Measurements from ENCODE around the gene SLC27A3.

The SLC27A3 gene

GRCh38 chr1:153794624-153795329, 19.6 kb downstream of the SLC27A3 start:
- H3K4me2 ChIP-seq (ENCODE audit: low read length): no peak overlapping the region
- no peak overlapping the region for H3K18ac ChIP-seq (ENCODE audit: low read length)
- H4K12ac ChIP-seq (ENCODE audit: low read depth, low read length): no peak overlapping the region
- H4K91ac ChIP-seq (ENCODE audit: low read depth, low read length): no peak overlapping the region
- H2BK120ac ChIP-seq (ENCODE audit: insufficient read depth, low read length, poor library complexity): no peak overlapping the region
- WGBS (ENCODE audit: extremely low coverage, insufficient coverage, insufficient read length): no CpG with 5 or more reads among the region's 14 CpGs
- no peak overlapping the region for H2BK5ac ChIP-seq (ENCODE audit: low read depth, low read length, poor library complexity)
- no peak overlapping the region for H2AFZ ChIP-seq (ENCODE audit: insufficient read depth, low read length, poor library complexity)
- no peaks in the 10 kb centered on the region for H3K9me3 ChIP-seq (ENCODE audit: insufficient read depth, low read depth, low read length)
- no peak overlapping the region for H3K14ac ChIP-seq (ENCODE audit: low read length)
- H3K36me3 ChIP-seq (ENCODE audit: control insufficient read depth in 1 of 2, insufficient read depth in 2 of 2, low read length in 2 of 2): peaks cover 0 to 1% of the 10 kb centered on the region in 2 experiments
- no peak overlapping the region for H4K8ac ChIP-seq (ENCODE audit: low read depth, low read length)
- H3K9ac ChIP-seq (ENCODE audit: low read length): no peak overlapping the region
- H3K4me1 ChIP-seq (ENCODE audit: control insufficient read depth in 1 of 2, insufficient read depth in 2 of 2, low read length in 2 of 2): no peaks in the 10 kb centered on the region
- H3K79me2 ChIP-seq (ENCODE audit: control insufficient read depth, insufficient read depth, low read length, poor library complexity): no peaks in the 10 kb centered on the region
- H3K79me1 ChIP-seq (ENCODE audit: low read length): no peaks in the 10 kb centered on the region
- no peak overlapping the region for H3K27ac ChIP-seq (ENCODE audit: low read depth, low read length)
- no peak overlapping the region for H3K4ac ChIP-seq (ENCODE audit: low read depth, low read length)
- H2BK12ac ChIP-seq (ENCODE audit: low read length): no peak overlapping the region
- no peak overlapping the region for H3K23ac ChIP-seq (ENCODE audit: low read length)
- no peak overlapping the region for H3K4me3 ChIP-seq (ENCODE audit: low read depth, low read length)
- H2AK5ac ChIP-seq (ENCODE audit: low read length): no peak overlapping the region
- DNase-seq: no peak
- no peaks in the 10 kb centered on the region for H3K27me3 ChIP-seq (ENCODE audit: insufficient read depth, low read length)

- Histone ChIP-seq H2BK5ac (ENCODE audit: low read depth, low read length, poor library complexity) (no peak overlapping the region), H4K91ac (ENCODE audit: low read depth, low read length) (no peak overlapping the region), H3K4me2 (ENCODE audit: low read length) (no peak overlapping the region), H3K18ac (ENCODE audit: low read length) (no peak overlapping the region), H2BK12ac (ENCODE audit: low read length) (no peak overlapping the region), H3K27me3 (ENCODE audit: insufficient read depth, low read length) (no peaks in the 10 kb centered on the region), H2AFZ (ENCODE audit: insufficient read depth, low read length, poor library complexity) (no peak overlapping the region), H3K9me3 (ENCODE audit: insufficient read depth, low read depth, low read length) (no peaks in the 10 kb centered on the region), H3K79me2 (ENCODE audit: control insufficient read depth, insufficient read depth, low read length, poor library complexity) (no peaks in the 10 kb centered on the region), H4K12ac (ENCODE audit: low read depth, low read length) (no peak overlapping the region), H3K4me3 (ENCODE audit: low read depth, low read length) (no peak overlapping the region), H3K9ac (ENCODE audit: low read length) (no peak overlapping the region), H3K4ac (ENCODE audit: low read depth, low read length) (no peak overlapping the region), H3K14ac (ENCODE audit: low read length) (no peak overlapping the region), H3K23ac (ENCODE audit: low read length) (no peak overlapping the region), H4K8ac (ENCODE audit: low read depth, low read length) (no peak overlapping the region), H2BK120ac (ENCODE audit: insufficient read depth, low read length, poor library complexity) (no peak overlapping the region), H3K27ac (ENCODE audit: low read depth, low read length) (no peak overlapping the region), H3K4me1 (ENCODE audit: control insufficient read depth in 1 of 2, insufficient read depth in 2 of 2, low read length in 2 of 2) (no peaks in the 10 kb centered on the region), H3K36me3 (ENCODE audit: control insufficient read depth in 1 of 2, insufficient read depth in 2 of 2, low read length in 2 of 2) (peaks cover 5 to 6% of the 10 kb centered on the region in 2 experiments), H2AK5ac (ENCODE audit: low read length) (no peak overlapping the region), H3K79me1 (ENCODE audit: low read length) (no peaks in the 10 kb centered on the region)
- WGBS (ENCODE audit: extremely low coverage, insufficient coverage, insufficient read length): no CpG with 5 or more reads among the region's 18 CpGs
- DNase-seq: no peak
Measured at GRCh38 chr1:153795330-153795837, 20.2 kb downstream of the SLC27A3 start.

DNA sequence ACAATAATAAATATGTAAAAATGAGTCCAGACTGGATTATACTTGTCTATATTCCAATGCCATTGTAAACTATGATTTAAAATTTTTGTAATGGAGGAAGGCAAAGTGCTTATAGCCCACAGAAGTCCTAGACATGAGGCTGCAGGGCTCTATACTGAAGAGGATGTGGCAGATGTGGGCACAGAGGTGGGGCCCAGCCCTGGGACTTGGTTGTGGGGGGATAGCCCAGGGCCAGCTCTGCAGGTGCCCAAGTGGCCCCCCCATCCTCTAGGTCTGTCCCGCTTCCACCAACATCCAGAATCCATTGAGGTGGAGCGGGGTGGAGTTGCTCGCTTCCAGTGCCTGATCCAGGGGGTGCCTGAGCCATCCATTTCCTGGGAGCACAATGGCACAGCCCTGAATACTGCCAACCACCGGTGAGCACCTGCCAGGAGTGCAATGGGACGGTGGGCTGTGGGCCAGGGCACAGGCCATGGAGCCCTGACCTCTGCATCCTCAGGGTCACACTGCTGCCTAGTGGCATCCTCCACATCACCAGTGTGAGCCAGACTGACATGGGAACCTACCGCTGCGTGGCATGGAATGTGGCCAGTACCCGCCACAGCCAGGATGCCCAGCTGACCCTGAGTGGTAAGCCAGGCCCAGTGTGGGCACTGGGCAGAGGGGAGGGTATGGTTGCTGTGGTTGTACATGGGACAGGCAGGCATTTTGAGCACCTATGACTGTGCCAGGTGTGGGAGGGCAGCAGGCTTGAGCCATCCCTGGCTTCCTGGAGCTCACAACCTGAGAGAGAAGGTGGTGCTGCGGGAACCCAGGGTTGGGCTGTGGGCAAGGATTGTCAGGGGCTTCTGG, 21.0 kb downstream of the SLC27A3 start:
- H3K4me3 ChIP-seq (ENCODE audit: low read depth, low read length): no peak overlapping the region
- H3K79me1 ChIP-seq (ENCODE audit: low read length): no peaks in the 10 kb centered on the region
- no peak overlapping the region for H2AFZ ChIP-seq (ENCODE audit: insufficient read depth, low read length, poor library complexity)
- H4K91ac ChIP-seq (ENCODE audit: low read depth, low read length): no peak overlapping the region
- H2AK5ac ChIP-seq (ENCODE audit: low read length): no peak overlapping the region
- H3K18ac ChIP-seq (ENCODE audit: low read length): no peak overlapping the region
- no peak overlapping the region for H2BK5ac ChIP-seq (ENCODE audit: low read depth, low read length, poor library complexity)
- H3K4me2 ChIP-seq (ENCODE audit: low read length): no peak overlapping the region
- H4K8ac ChIP-seq (ENCODE audit: low read depth, low read length): no peak overlapping the region
- H2BK12ac ChIP-seq (ENCODE audit: low read length): no peak overlapping the region
- no peak overlapping the region for H3K9ac ChIP-seq (ENCODE audit: low read length)
- H3K23ac ChIP-seq (ENCODE audit: low read length): no peak overlapping the region
- no peak overlapping the region for H3K4ac ChIP-seq (ENCODE audit: low read depth, low read length)
- WGBS (ENCODE audit: extremely low coverage, insufficient coverage, insufficient read length): no CpG with 5 or more reads among the region's 9 CpGs
- peaks cover 9 to 10% of the 10 kb centered on the region in 2 experiments for H3K36me3 ChIP-seq (ENCODE audit: control insufficient read depth in 1 of 2, insufficient read depth in 2 of 2, low read length in 2 of 2)
- H3K27me3 ChIP-seq (ENCODE audit: insufficient read depth, low read length): no peaks in the 10 kb centered on the region
- no peaks in the 10 kb centered on the region for H3K79me2 ChIP-seq (ENCODE audit: control insufficient read depth, insufficient read depth, low read length, poor library complexity)
- H3K9me3 ChIP-seq (ENCODE audit: insufficient read depth, low read depth, low read length): no peaks in the 10 kb centered on the region
- H3K14ac ChIP-seq (ENCODE audit: low read length): no peak overlapping the region
- H3K4me1 ChIP-seq (ENCODE audit: control insufficient read depth in 1 of 2, insufficient read depth in 2 of 2, low read length in 2 of 2): no peaks in the 10 kb centered on the region
- no peak overlapping the region for H4K12ac ChIP-seq (ENCODE audit: low read depth, low read length)
- H2BK120ac ChIP-seq (ENCODE audit: insufficient read depth, low read length, poor library complexity): no peak overlapping the region
- no peak for DNase-seq
- H3K27ac ChIP-seq (ENCODE audit: low read depth, low read length): no peak overlapping the region

DNA sequence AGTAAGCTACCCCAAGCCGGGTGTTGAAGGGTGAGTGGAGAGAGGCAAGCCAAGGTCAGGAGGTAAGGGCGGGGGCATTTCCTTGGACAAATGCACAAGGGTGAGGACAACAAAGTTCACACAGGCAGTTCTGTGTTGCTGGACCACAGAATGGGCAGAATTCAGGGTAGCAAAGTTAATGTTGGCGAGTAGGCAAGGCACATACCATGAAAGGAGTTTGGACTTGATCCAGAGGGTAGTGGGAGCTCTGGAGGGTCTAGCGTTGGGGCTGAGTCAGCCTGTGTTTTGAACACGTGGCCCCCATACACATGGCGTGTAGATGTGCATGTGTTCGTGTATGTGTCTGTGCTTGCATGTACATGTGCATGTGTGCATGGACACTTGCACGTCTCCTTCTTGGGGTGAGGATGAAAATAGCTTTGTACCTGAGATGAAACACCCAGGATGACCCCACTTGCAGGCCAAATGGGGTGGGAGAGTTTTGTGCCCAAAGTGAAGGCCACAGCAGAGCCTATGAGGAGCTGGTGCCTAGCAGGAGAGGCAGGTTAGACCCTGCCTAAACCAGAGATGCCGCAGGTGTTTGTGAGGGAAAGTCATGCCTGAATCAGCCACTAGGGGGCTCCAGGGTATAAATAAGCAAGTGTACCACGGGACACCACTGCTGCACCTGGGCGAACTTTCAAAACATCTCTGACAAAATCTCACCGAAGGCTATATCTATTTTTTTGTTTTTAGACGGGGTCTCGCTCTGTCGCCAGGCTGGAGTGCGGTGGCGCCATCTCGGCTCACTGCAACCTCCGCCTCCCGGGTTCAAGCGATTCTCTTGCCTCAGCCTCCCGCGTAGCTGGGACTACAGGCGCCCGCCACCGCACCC, 21.8 kb downstream of the SLC27A3 start:
- Histone ChIP-seq H3K23ac (ENCODE audit: low read length) (no peak overlapping the region), H2BK12ac (ENCODE audit: low read length) (no peak overlapping the region), H3K4me1 (ENCODE audit: control insufficient read depth in 1 of 2, insufficient read depth in 2 of 2, low read length in 2 of 2) (no peaks in the 10 kb centered on the region), H3K79me2 (ENCODE audit: control insufficient read depth, insufficient read depth, low read length, poor library complexity) (no peaks in the 10 kb centered on the region), H3K79me1 (ENCODE audit: low read length) (no peaks in the 10 kb centered on the region), H3K4me2 (ENCODE audit: low read length) (no peak overlapping the region), H2AFZ (ENCODE audit: insufficient read depth, low read length, poor library complexity) (no peak overlapping the region), H3K27ac (ENCODE audit: low read depth, low read length) (no peak overlapping the region), H3K18ac (ENCODE audit: low read length) (no peak overlapping the region), H3K9me3 (ENCODE audit: insufficient read depth, low read depth, low read length) (no peaks in the 10 kb centered on the region), H4K8ac (ENCODE audit: low read depth, low read length) (no peak overlapping the region), H2BK120ac (ENCODE audit: insufficient read depth, low read length, poor library complexity) (no peak overlapping the region), H3K9ac (ENCODE audit: low read length) (no peak overlapping the region), H2BK5ac (ENCODE audit: low read depth, low read length, poor library complexity) (no peak overlapping the region), H3K36me3 (ENCODE audit: control insufficient read depth in 1 of 2, insufficient read depth in 2 of 2, low read length in 2 of 2) (peaks cover 14 to 16% of the 10 kb centered on the region in 2 experiments), H3K4me3 (ENCODE audit: low read depth, low read length) (no peak overlapping the region), H3K4ac (ENCODE audit: low read depth, low read length) (no peak overlapping the region), H2AK5ac (ENCODE audit: low read length) (no peak overlapping the region), H3K27me3 (ENCODE audit: insufficient read depth, low read length) (no peaks in the 10 kb centered on the region), H4K91ac (ENCODE audit: low read depth, low read length) (no peak overlapping the region), H3K14ac (ENCODE audit: low read length) (no peak overlapping the region), H4K12ac (ENCODE audit: low read depth, low read length) (no peak overlapping the region)
- peak; percentile 71 to 92 for DNase-seq
- no CpG with 5 or more reads among the region's 26 CpGs for WGBS (ENCODE audit: extremely low coverage, insufficient coverage, insufficient read length)
